Measurements from ENCODE around the gene IGLL1. TPM values are rescaled to one million over a fixed set of nuclear protein-coding genes. Genes with fewer than 3 reads are reported as not detected.

Gene IGLL1

DNA sequence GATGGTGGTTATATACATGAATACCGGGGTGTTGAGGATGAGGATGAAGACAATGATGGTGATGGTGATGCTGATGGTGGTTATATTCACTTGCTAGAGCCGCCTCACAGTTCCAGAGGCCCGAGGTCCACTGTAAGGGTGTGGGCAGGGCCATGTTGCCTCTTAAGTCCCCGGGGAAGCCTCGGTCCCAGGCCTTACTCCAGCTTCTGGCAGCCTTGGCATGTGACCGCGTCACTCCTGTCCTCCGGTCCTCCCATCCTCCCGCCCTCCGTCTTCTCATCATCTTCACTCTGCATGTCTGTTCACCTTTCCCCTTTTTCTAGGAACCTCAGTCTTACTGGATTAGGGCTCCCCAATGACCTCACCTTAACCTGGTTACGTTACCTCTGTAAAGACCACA is 54.6 kb downstream of the IGLL1 start:
- Histone ChIP-seq H2BK12ac (ENCODE audit: low read length) (peak overlapping the region; percentile 75), H2AK5ac (ENCODE audit: low read depth, low read length) (peak overlapping the region; percentile 3), H3K4ac (ENCODE audit: low read length) (no peak overlapping the region), H3K18ac (ENCODE audit: low read length) (no peak overlapping the region), H3K9me3 (replicated peaks in 1 of 2; ENCODE audit: control insufficient read depth in 2 of 2, insufficient read depth in 1 of 2, low read depth in 1 of 2, low read length in 2 of 2) (no peaks in the 10 kb centered on the region), H2BK5ac (ENCODE audit: low read length) (no peak overlapping the region), H3K4me3 (ENCODE audit: low read length in 2 of 2) (no peak overlapping the region), H3K27ac (replicated peaks; ENCODE audit: low read length) (no peak overlapping the region), H3K23ac (ENCODE audit: low read depth, low read length, poor library complexity) (no peak overlapping the region), H3K27me3 (ENCODE audit: control insufficient read depth in 3 of 3, insufficient read depth in 3 of 3, low read depth in 1 of 3, low read length in 3 of 3) (no peaks in the 10 kb centered on the region), H3K14ac (ENCODE audit: low read length) (no peak overlapping the region), H4K8ac (ENCODE audit: low read depth, low read length) (no peak overlapping the region), H4K91ac (ENCODE audit: low read depth, low read length, poor library complexity) (no peak overlapping the region), H2AFZ (ENCODE audit: low read length) (no peak overlapping the region), H2BK120ac (ENCODE audit: low read depth, low read length) (no peak overlapping the region), H2BK15ac (ENCODE audit: low read length) (no peak overlapping the region), H3K79me1 (ENCODE audit: low read depth, low read length) (peaks cover 1% of the 10 kb centered on the region), H3K9ac (ENCODE audit: low read depth, low read length, poor library complexity) (no peak overlapping the region), H3K4me1 (ENCODE audit: control insufficient read depth in 2 of 2, insufficient read depth in 1 of 2, low read depth in 1 of 2, low read length in 2 of 2) (peaks cover 17 to 20% of the 10 kb centered on the region in 2 donors), H3K36me3 (replicated peaks in 1 of 2; ENCODE audit: control insufficient read depth in 2 of 2, insufficient read depth in 2 of 2, low read length in 2 of 2) (no peaks in the 10 kb centered on the region), H3K4me2 (ENCODE audit: insufficient read depth, low read length, poor library complexity, severe bottlenecking) (no peak overlapping the region)
- DNase-seq (ENCODE audit: low spot score), result no peak
- no CpG with 5 or more reads among the region's 11 CpGs for WGBS, 2 donors (ENCODE audit: extremely low coverage in 2 of 2, insufficient read length in 2 of 2, insufficient replicate concordance in 1 of 2)

DNA sequence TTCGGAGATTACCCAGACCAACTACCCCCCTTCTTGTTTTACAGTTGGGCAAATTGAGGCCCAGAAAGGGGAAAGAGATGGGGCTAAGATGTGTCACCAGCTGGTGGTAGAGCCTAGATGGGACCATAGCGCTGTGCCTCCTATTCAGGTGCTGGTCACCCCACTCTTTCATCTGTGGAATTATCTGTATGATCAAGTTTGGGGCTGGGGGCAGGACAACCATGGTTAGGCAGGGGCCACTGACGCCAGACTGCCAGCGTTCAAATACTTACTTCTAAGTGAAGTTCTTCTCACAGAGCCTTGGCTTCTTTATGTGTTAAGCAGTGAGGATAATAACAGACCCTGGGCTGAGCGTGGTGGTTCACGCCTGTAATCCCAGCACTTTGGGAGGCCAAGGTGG is 55.9 kb downstream of the IGLL1 start:
- Histone ChIP-seq H2BK15ac (ENCODE audit: low read length) (no peak overlapping the region), H3K79me1 (ENCODE audit: low read depth, low read length) (peaks cover 1% of the 10 kb centered on the region), H3K9me3 (replicated peaks in 1 of 2; ENCODE audit: control insufficient read depth in 2 of 2, insufficient read depth in 1 of 2, low read depth in 1 of 2, low read length in 2 of 2) (no peaks in the 10 kb centered on the region), H4K8ac (ENCODE audit: low read depth, low read length) (no peak overlapping the region), H2BK12ac (ENCODE audit: low read length) (no peak overlapping the region), H2BK5ac (ENCODE audit: low read length) (no peak overlapping the region), H3K4me3 (ENCODE audit: low read length in 2 of 2) (no peak overlapping the region), H3K4me1 (ENCODE audit: control insufficient read depth in 2 of 2, insufficient read depth in 1 of 2, low read depth in 1 of 2, low read length in 2 of 2) (peaks cover 23 to 26% of the 10 kb centered on the region in 2 donors), H3K14ac (ENCODE audit: low read length) (no peak overlapping the region), H2AK5ac (ENCODE audit: low read depth, low read length) (peak overlapping the region; percentile 30), H3K23ac (ENCODE audit: low read depth, low read length, poor library complexity) (peak overlapping the region; percentile 1), H3K18ac (ENCODE audit: low read length) (no peak overlapping the region), H3K9ac (ENCODE audit: low read depth, low read length, poor library complexity) (no peak overlapping the region), H3K36me3 (replicated peaks in 1 of 2; ENCODE audit: control insufficient read depth in 2 of 2, insufficient read depth in 2 of 2, low read length in 2 of 2) (no peaks in the 10 kb centered on the region), H3K4ac (ENCODE audit: low read length) (no peak overlapping the region), H3K27ac (replicated peaks; ENCODE audit: low read length) (no peak overlapping the region), H4K91ac (ENCODE audit: low read depth, low read length, poor library complexity) (no peak overlapping the region), H3K27me3 (ENCODE audit: control insufficient read depth in 3 of 3, insufficient read depth in 3 of 3, low read depth in 1 of 3, low read length in 3 of 3) (no peaks in the 10 kb centered on the region), H3K4me2 (ENCODE audit: insufficient read depth, low read length, poor library complexity, severe bottlenecking) (no peak overlapping the region), H2AFZ (ENCODE audit: low read length) (no peak overlapping the region), H2BK120ac (ENCODE audit: low read depth, low read length) (no peak overlapping the region)
- DNase-seq (ENCODE audit: low spot score), result no peak
- WGBS, 2 donors (ENCODE audit: extremely low coverage in 2 of 2, insufficient read length in 2 of 2, insufficient replicate concordance in 1 of 2), result no CpG with 5 or more reads among the region's 6 CpGs

DNA sequence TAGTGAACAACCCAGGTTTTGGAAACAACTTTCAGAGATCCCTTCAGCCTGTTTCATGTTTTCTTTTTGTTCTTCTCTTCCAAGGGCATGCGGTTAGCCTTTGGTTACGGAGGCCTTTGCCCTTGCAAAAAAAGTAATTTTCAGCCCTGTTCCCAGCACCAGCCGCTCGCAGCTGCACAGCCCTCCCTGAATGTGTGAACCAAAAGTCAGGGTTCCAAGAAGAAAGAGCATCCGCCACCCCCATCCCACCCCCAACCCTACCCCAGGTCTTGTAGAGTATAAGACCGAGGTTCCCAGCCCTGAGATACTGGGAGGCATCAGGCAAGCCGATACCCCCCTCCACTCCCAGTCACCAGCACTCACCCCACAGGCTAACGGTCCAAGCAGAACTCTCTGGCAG is 56.4 kb downstream of the IGLL1 start:
- H3K27me3 ChIP-seq (ENCODE audit: control insufficient read depth in 3 of 3, insufficient read depth in 3 of 3, low read depth in 1 of 3, low read length in 3 of 3), result no peaks in the 10 kb centered on the region
- no peaks in the 10 kb centered on the region for H3K36me3 ChIP-seq (replicated peaks in 1 of 2; ENCODE audit: control insufficient read depth in 2 of 2, insufficient read depth in 2 of 2, low read length in 2 of 2)
- H3K18ac ChIP-seq (ENCODE audit: low read length), result peak overlapping the region; percentile 86
- no peak overlapping the region for H2AFZ ChIP-seq (ENCODE audit: low read length)
- H2AK5ac ChIP-seq (ENCODE audit: low read depth, low read length), result peak overlapping the region; percentile 30
- no peak overlapping the region for H2BK5ac ChIP-seq (ENCODE audit: low read length)
- H3K9me3 ChIP-seq (replicated peaks in 1 of 2; ENCODE audit: control insufficient read depth in 2 of 2, insufficient read depth in 1 of 2, low read depth in 1 of 2, low read length in 2 of 2), result no peaks in the 10 kb centered on the region
- H3K27ac ChIP-seq (replicated peaks; ENCODE audit: low read length), result no peak overlapping the region
- H2BK15ac ChIP-seq (ENCODE audit: low read length), result no peak overlapping the region
- peaks cover 1% of the 10 kb centered on the region for H3K79me1 ChIP-seq (ENCODE audit: low read depth, low read length)
- no peak for DNase-seq (ENCODE audit: low spot score)
- no peak overlapping the region for H3K4ac ChIP-seq (ENCODE audit: low read length)
- peak overlapping the region; percentile 1 for H3K23ac ChIP-seq (ENCODE audit: low read depth, low read length, poor library complexity)
- no peak overlapping the region for H3K14ac ChIP-seq (ENCODE audit: low read length)
- H2BK120ac ChIP-seq (ENCODE audit: low read depth, low read length), result no peak overlapping the region
- H2BK12ac ChIP-seq (ENCODE audit: low read length), result no peak overlapping the region
- H4K91ac ChIP-seq (ENCODE audit: low read depth, low read length, poor library complexity), result no peak overlapping the region
- peaks cover 28 to 29% of the 10 kb centered on the region in 2 donors for H3K4me1 ChIP-seq (ENCODE audit: control insufficient read depth in 2 of 2, insufficient read depth in 1 of 2, low read depth in 1 of 2, low read length in 2 of 2)
- H4K8ac ChIP-seq (ENCODE audit: low read depth, low read length), result no peak overlapping the region
- H3K9ac ChIP-seq (ENCODE audit: low read depth, low read length, poor library complexity), result no peak overlapping the region
- no peak overlapping the region for H3K4me3 ChIP-seq (ENCODE audit: low read length in 2 of 2)
- no peak overlapping the region for H3K4me2 ChIP-seq (ENCODE audit: insufficient read depth, low read length, poor library complexity, severe bottlenecking)
- WGBS, 2 donors (ENCODE audit: extremely low coverage in 2 of 2, insufficient read length in 2 of 2, insufficient replicate concordance in 1 of 2), result no CpG with 5 or more reads among the region's 8 CpGs

Small RNA genes within 50 kb of the gene (small RNA-seq; reads per million reads assigned to genes)
- not detected for gene AP000346.3 (ENCODE audit: insufficient read depth)
